CD1c-positive myeloid dendritic cell (primary cell): ENCODE data around the gene RBBP5.
A peak's percentile ranks its signal among the peaks of the same experiment; 100 is the strongest.

Source experiments
- DNase-seq: peaks from one replicate; pipeline ENCODE4 v3.0.0-alpha.2; 2016; ENCODE audit errors: extremely low spot score

Gene RBBP5

DNA sequence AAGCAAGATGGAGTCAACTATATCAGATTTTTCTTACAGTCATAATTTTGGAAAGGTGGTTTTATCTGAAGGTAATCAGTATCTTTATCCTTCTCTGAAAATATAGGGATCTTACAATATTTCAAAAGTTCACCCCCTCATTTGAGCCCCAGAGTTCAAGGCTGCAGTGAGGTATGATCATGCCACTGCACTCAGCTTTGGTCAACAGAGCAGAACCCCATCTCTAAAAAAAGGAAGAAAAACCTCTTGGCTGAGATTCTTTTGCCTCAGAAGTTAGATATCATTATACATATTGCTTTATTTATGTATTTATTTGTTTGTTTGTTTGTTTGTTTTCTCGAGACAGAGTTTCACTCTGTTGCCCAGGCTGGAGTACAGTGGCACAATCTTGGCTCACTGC is 11.5 kb upstream of the RBBP5 start:
- DNase-seq: no peak

DNA sequence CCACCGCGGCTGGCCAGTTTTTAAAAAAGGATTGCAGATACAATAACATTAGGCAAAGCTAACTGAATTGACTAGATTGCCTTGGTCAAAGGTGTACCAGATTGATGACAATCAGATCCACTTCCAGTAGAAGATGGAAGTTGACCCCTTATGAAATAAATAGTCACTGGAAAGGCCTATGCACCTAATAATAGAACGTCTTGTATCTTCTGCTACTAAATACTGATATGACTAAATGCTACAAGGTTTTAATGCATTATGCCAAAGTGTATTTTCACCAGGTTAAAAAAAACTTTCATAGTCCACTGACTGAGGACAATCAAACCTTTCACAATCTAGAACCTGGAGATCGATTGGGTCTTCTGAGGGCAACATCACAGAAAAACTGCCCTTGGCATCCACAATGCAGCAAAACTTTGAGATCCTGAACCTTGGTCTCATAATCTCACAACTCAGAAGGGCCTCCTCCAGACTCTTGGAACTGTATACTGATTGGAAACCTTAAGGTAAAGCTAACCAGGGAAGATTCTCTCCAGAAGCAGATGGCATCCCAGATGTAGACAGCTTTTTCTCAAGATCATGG is 7.8 kb upstream of the RBBP5 start:
- no peak for DNase-seq

DNA sequence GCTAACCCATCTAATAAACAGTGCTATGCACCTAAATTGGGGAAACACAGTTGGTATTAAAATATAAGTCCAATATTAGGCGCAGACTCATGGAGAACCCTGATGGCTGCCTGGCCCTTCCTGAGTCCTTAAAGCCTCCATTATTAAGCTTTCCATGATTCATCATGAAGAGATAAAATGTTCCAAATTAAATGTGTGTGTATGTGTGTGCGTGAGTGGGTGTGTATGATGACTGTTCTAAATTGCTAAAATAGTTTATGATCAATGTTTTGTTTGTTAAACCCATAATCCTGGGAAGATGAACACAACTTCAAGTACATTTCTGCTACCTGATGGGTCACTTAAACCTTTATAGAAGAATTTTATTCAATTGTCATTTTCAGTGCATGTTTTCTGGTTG is 6.3 kb upstream of the RBBP5 start:
- no peak for DNase-seq

DNA sequence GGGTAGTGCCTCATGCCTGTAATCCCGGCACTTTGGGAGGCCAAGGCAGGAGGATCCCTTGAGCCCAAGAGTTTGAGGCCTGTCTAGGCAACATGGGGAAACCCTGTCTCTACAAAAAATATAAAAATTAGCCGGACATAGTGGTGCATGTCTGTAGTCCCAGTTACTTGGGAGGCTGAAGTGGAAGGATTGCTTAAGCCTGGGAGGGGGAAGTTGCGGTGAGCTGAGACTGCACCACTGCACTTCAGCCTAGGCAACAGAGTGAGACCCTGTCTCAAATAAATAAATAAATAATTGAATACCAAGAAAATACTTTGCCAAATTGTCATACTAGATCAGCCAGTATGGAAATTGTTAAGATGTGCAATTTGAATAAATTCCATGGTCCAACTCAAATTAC is 5.9 kb upstream of the RBBP5 start:
- peak; percentile 20 for DNase-seq

DNA sequence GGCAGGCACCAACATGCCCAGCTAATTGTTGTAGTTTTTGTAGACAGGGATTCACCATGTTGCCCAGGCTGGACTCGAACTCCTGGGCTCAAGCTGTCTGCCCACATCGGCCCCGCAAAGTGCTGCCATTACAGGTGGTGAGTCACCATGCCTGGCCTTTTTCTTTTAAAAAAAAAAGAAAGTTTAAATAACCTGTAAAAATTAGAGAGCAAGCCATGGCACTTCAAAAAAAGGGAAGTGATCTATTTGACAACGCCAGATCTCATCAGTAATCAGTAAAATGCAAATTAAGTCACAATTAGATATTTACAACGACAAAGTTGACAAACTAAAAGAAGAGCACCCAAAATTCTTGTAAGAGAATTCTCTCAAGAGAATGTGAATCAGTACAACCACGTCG is 2.9 kb upstream of the RBBP5 start:
- peak; percentile 28 for DNase-seq

DNA sequence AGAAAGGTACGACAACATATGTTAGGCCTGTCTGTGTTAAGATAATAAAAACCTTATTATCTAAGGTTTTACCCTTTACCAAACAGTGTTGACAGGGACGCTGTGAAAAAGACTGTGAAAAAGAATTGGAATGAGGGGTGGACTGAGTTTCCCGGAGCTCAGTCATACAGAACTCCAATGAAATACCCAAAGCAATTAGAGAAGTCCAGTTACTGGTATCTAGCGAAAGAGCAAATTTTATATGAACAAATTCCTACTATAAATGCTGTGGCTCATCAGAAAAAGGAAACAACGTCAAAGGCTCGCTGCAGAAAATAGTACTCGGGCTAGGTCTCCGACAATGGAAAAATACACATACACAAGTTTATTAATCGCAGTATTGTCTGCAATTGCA is 708 bp upstream of the RBBP5 start:
- DNase-seq: no peak

DNA sequence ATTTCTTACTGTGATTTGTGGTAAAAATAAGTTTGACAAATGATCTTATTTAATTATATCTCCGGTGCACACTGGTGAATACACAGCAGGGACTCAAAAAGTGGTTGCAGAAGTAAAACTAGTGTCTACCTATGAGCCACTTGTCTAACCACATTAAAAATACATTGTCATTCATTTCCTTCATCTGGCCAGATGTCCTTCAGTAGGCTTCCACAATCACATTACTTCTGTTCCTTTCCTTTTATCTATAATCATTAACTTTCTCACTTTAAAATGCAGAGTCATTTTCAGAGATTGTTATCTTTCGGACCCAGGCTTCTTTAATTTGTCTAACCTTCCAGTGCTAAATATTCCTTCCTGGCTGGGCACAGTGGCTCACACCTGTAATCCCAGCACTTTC is 3.0 kb downstream of the RBBP5 start:
- no peak for DNase-seq

DNA sequence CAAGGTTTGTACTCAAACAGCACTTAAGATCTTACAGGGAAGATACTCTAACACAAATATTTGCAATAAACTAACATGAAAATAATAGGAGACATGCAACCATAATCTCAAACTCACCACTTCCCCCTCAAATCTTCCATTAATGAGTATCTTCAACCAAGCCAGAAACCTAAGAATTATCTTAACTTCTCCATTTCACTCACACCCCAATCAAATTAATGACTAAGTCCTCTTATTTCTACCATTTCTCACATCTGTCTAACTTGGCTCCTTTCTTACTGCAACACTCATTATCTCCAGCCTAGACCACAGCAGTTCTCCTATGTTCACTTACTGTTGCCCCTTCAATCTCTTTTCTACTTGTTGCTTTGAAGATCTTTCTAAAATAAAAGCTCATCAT is 10.4 kb downstream of the RBBP5 start:
- DNase-seq: no peak

DNA sequence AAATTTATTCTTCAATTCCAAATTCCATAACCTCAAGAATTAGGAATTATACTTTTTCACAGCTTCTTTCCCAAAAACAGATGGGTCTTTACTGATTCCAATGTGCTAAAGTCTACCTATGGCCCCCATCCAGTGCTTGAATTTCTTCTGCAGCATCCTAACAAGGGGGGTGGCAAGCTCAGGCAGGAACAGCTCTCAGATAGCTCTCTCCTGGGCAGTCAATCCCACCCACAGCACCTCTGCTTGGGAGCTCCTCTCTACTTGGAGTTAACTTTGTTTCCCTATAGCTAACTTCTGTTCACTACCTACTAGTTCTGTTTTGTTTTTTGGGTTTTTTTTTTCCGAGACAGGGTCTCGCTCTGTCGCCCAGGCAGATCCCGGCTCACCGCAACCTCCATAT is 12.1 kb downstream of the RBBP5 start:
- DNase-seq: no peak

DNA sequence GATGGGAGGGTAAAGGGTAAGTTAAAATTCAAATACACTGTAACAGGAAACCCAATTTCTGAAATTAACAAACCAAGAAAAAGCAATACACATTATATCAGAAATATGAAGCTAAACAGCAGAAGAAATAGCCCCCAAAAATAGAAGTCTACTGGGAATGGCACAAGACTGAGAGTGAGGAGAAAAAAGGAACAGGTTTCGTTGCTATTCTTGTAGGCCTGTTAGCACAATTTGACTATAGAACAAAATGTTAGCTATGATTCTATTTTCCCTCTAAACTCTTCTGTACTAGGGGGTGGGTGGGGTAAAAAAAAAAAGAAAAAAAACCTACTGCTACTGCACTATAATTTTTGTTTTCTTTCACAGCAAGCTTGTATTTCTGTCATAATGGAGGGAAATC is 12.5 kb downstream of the RBBP5 start:
- DNase-seq: no peak

DNA sequence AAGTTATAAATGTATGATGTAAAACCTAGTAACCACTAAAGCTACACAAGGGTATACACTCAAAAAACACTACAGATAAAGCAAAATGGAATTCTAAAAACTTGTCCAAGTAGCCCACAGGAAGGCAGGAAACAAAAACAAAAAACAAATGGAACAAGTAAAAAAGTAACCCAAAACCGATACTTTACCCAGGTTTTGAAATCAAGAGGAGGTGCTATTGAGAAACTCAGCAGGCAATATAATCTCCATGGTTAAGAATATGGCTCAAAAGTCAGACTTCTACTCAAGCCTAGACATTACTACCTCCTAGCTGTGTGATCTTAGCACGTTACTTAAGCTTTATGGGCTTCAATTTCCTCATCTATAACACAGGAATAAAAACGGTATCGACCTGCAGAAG is 13.3 kb downstream of the RBBP5 start:
- DNase-seq: no peak

DNA sequence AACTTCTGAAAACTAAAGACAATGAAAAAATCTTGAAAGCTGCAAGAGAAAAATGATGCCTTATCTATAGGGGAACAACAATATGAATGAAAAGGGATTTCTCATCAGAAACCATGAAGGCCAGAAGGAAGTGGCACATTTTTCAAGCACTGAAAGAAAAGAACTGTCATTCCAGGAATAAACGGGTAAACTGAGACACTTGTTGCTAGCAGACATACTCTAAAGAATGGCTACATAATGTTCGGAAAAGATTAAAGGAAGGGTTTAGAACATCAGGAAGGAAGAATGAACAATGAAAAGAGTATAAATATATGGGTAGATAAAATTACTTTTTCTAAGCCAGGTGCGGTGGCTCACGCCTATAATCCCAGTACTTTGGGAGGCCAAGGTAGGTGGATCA is 14.5 kb downstream of the RBBP5 start:
- DNase-seq: no peak

DNA sequence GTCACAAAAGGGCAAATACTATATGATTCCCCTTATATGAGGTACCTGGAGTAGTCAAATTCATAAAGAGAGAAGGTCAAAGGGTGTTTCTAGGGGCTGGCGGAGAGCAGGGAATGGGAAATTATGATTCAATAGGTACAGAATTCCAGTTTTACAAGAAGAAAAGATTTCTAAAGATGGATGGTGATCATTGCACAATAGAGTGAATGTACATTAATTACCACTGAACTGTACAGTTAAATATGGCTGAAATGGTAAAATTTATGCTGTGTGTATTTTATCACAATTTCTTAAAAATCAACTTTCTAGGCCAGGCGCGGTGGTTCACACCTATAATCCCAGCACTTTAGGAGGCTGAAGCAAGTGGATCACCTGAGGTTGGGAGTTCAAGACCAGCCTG is 19.4 kb downstream of the RBBP5 start:
- no peak for DNase-seq

DNA sequence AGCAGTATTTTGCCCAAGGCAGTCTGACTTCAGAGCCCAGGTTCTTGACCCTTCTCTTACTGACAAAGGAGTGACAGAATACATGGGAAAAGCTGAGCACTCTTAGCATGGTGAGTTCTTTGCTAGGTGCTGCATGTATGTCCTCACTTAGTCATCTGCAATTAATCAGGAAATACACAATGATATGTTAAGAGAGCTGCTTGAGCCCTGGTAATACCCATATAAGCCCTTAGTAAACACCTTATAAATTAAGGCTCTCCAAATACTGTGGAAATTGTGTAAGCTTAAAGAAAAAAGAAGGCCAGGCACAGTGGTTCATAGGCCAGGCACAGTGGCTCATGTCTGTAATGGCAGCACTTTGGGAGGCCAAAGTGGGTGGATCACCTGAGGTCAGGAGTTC is 23.5 kb downstream of the RBBP5 start:
- DNase-seq: no peak

DNA sequence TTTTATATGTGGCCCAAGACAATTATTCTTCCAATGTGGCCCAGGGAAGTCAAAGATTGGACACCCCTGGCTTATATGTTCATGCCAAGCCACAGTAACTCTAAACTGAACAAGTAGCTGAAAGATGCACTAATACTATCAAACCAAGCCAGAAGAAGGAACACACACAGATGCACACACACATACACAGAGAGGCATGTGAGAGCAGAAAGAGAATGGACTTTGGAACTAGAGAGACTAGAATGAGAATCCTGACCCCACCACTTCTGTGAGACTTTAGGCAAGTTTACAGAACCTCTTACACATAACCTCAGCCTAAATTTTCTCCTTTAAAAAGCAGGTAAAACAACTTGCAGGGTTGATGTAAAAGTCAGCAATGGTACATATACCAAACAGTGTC is 26.4 kb downstream of the RBBP5 start:
- DNase-seq: no peak

DNA sequence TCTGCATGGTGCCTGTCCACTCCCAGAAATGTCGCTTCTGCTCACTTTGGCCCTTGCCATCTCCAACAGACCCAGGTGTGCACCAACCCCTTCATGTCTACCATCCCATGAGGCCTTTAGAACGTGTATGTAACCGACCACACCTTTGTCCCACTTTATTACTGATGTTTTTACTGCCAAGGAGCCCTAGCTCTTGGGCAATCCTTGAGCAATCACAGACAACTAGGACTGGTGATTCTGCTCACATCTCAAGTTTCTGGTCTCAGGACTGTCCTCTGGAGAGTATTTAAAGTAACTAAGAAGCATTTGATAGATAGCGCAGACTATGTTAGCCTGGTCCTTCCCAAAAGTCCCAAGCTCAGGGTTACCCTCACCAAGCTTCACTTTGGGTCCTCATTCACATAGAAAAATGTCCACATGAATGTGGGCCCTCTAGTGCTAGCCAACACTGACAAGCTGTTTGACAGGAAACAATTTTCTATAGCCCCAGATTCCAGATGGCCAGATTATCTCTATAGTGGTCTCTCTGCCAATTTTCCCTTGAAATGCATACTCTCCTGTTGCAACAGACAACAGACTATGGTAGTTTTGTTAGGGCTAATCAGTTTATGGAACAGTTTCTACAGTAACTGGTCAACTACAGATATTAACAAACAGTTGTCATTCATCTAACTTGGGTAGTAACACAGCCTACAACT is 30.6 kb downstream of the RBBP5 start:
- DNase-seq: no peak

DNA sequence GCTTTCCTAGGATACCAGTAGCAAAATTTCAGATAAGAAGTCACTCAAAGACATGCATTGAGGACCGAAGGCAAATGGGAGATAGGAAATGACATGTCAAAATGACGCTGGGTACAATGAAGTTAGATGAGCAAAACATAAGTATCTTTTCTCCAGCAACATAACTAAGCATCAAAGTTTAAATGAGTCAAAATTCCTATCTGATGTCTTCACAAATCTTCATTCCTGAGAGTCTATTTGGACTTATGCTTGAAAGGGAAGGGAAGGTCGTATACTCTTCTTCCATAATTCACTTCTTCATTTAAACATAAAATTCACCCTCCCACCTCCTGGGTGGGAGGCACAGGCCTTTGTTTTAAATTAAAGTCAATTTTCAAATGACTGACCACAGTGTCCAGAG is 33.4 kb downstream of the RBBP5 start:
- DNase-seq: no peak

DNA sequence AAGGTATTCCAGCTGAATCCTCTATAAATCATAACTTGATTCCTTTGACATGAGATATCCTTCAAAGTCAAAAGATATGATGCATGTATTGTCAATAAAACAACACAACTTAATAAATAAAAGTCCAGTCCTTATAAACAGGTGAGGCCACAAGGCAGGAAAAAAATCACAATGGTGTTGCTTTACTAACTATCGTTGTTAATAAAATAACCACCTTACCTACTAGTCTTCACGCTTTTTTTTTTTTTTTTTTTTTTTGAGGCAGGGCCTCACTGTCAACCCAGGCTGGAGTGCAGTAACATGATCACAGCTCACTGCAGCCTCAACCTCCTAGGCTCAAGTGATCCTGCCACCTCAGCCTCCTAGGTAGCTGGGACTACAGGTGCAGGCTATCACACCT is 37.4 kb downstream of the RBBP5 start, which contains the start of gene TMEM81:
TMEM81 (minus strand) TSS at position 101 of the 400 bp plus-strand sequence. CDS start 140 bp downstream, outside the sequence.
- no peak for DNase-seq

DNA sequence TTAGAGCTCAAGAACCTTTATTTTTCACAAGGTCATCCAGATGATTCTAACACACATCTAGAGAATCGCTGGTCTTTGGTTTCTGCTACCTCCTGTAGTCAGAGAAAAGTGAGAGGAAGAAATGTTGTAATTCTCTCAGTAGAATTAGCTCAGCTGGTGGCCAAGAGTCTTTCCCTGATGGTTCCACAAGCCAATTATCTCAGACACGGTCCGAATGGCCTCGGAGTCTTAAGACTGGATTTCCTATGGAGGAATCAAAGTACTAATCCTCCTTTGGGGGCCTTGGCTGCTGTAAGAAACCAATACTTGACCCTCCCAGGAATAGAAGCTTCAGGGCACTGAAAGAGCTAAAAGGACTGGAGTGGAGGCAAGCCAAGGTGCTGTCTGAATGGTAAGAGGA is 39.3 kb downstream of the RBBP5 start:
- no peak for DNase-seq

DNA sequence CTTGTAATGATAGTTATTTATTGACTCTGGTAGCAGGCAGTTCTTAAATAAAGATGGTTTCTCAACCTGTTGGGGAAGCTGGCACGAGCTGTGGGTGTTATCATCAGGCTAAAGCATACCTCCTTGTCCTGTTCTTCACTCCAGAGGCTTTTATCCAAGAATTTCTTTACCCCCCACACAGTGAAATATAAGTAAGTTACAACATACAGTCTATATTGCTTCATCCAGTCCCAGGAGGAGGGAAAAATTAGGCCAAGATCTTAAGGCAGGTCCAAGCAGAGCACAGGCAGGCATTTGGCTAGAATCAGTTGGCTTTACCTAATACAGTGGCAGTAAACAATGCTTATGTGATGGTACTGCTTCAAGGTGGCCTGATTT is 43.9 kb downstream of the RBBP5 start:
- no peak for DNase-seq

DNA sequence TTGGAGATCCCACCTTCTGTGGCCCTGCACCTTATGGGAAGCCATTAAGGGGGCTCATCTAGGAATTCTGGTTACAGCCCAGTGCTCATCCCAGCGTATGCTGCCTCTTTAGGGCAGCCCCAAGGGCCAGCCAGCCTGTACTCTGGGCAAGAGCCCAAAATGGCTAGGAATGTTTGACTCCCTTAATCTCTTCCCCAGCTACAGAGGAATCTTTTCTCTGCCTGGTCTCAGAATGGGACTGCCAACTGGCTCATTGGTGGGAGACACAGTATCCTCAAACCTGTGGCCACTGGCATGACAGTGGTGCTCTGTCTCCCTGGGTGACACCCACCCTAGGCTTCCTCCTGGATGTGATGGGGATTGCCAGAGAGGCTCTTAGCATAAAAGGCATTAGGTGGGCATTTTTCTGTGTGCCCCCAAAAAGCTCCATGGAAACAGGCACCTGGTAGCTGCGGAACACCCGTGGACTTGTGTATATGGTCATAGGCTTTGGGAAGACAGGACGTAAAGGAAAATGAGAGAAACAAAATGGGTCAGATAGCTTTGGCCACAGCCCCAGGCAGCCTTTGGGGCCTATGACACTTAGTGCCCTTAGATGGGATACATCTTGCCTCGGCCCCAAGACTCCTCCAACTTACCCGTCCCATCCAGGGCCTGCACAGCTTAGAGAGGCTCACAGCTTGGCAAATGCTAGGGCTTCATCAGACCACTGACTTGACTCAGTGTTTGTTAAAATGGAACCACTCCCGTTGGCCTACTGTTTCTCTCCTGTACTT is 44.4 kb downstream of the RBBP5 start:
- DNase-seq: no peak

DNA sequence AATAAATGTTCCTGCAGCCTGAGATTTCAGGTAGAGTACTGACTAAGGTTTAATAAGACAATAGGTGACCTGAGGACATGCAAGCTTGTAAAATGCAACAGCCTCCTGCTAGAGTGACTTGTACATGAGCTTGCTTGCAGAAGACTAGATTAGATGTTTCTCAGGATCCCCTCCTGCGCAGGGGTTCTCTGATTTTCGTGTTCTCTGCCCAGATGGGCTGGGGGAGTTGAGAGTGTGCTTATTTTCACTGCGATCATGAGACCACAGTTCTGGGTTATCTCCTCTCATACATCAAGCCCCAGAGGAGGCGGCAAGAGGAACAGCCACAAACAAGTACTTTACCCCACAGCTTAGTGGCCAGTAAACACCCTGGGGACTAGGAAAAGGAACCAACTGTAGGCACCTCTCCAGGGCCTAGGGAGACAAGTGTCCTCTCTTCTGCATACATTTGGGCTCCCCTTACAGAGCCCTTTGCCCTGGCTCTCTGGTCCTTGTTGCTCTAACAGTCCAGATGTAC is 45.5 kb downstream of the RBBP5 start:
- DNase-seq: no peak

DNA sequence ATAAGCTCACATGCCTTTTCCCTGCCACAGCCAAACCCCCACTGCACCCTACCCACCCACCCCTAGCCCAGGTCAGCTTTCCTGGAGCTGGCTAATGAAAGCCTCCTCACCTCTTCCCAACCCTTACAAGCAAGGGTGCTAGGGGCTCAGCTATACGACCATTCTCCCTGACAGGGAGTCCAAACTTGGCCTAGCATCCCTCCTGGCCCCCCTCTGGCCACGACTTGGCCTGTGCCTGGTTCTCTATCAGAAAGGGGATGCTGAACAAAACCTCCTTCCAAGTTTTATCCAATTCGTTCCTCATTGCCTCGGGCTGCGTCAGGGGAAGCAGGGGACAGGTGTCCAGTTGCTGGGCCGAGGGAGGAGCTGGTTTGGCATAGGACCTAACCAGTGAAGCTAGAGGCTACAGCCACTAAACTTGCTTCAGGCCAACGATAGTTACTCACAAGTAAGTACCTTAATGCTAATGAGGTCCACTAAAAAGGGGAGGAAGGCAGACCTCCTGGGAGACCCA is 46.1 kb downstream of the RBBP5 start:
- DNase-seq: no peak
